ENCODE data around the gene DCHS1.

DCHS1 gene

GRCh38 chr11:6626971-6627761 is 28.4 kb downstream of the DCHS1 start:
- DNase-seq, result no peak

GRCh38 chr11:6625832-6626420 is 29.7 kb downstream of the DCHS1 start:
- no peak for DNase-seq

GRCh38 chr11:6625156-6625831 is 30.3 kb downstream of the DCHS1 start:
- DNase-seq, result no peak

GRCh38 chr11:6623391-6624363 is 31.9 kb downstream of the DCHS1 start:
- no peak for DNase-seq

- DNase-seq, result no peak
Measured at GRCh38 chr11:6622261-6623171, 33.1 kb downstream of the DCHS1 start.

GRCh38 chr11:6621711-6622211 is 33.8 kb downstream of the DCHS1 start:
- DNase-seq, result no peak

GRCh38 chr11:6620636-6621035 is 35.0 kb downstream of the DCHS1 start:
- peak; percentile 35 for DNase-seq

- DNase-seq, result peak; percentile 96
Measured at GRCh38 chr11:6619004-6619745, 36.4 kb downstream of the DCHS1 start, which contains the start of gene TPP1. Gene TPP1, minus strand, starts transcription at chr11:6619422. Its CDS starts 22 bp downstream, at chr11:6619400.

GRCh38 chr11:6618117-6619003 is 37.2 kb downstream of the DCHS1 start:
- peak; percentile 85 for DNase-seq

GRCh38 chr11:6617315-6617781 is 38.3 kb downstream of the DCHS1 start:
- peak; percentile 83 for DNase-seq

- DNase-seq, result no peak
Measured at GRCh38 chr11:6616596-6617250, 38.9 kb downstream of the DCHS1 start.

GRCh38 chr11:6615882-6616585 is 39.6 kb downstream of the DCHS1 start:
- DNase-seq, result no peak

GRCh38 chr11:6615046-6615445 is 40.6 kb downstream of the DCHS1 start:
- no peak for DNase-seq

- DNase-seq, result no peak
Measured at GRCh38 chr11:6614446-6614845, 41.2 kb downstream of the DCHS1 start.

- DNase-seq, result no peak
Measured at GRCh38 chr11:6613496-6613895, 42.1 kb downstream of the DCHS1 start.

- peak; percentile 98 for DNase-seq
Measured at GRCh38 chr11:6612213-6613041, 43.2 kb downstream of the DCHS1 start, which contains the start of gene TAF10. Gene TAF10, minus strand, starts transcription at chr11:6612216. Its CDS starts 27 bp downstream, at chr11:6612189.

- no peak for DNase-seq
Measured at GRCh38 chr11:6611963-6612212, 43.7 kb downstream of the DCHS1 start.
